Effector CD4-positive, alpha-beta T cell (primary cell): ENCODE measurements around the gene CCL16.
"Not testable (repeated sequence)": the region's sequence is repeated elsewhere in the genome, so short reads cannot be mapped to it uniquely, and the experiment has no call there.

ENCODE experiments used
- DNase-seq: peaks from one replicate; pipeline ENCODE4 v3.0.0-alpha.2; 2020
- total RNA-seq: gene quantifications from one replicate; lab custom pipeline; 2026; lab: John Stamatoyannopoulos, UW

The CCL16 gene
- 0.56 reads per million for total RNA-seq

DNA sequence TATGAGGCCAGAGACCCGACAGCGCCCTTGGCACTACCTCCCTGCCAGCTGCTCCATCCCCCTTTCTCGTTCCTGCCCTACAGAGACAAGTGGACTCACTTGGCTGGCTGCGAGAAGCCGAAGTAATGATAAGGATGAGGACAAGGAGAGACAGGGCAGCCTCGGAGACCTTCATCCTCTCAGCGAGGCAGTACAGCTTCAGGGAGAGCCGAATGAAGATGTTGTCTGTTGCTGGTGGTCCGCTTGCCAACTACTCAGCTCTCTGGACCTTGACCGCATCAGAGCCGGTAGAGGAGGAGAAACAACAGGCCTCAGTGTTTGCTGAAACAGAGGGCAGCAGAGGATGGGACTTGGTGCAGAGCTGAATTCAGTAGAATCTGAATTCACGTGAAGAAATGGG lies at the start of gene CCL16:
Gene CCL16, minus strand, starts transcription at position 252 of the 400 bp plus-strand sequence. Its CDS starts 77 bp downstream, at position 175.
- no peak for DNase-seq

GRCh38 chr17:36030956-36031355 lies 49.7 kb upstream of the CCL16 start:
- no peak for DNase-seq

GRCh38 chr17:36027761-36028160 lies 46.5 kb upstream of the CCL16 start:
- DNase-seq = no peak

DNA sequence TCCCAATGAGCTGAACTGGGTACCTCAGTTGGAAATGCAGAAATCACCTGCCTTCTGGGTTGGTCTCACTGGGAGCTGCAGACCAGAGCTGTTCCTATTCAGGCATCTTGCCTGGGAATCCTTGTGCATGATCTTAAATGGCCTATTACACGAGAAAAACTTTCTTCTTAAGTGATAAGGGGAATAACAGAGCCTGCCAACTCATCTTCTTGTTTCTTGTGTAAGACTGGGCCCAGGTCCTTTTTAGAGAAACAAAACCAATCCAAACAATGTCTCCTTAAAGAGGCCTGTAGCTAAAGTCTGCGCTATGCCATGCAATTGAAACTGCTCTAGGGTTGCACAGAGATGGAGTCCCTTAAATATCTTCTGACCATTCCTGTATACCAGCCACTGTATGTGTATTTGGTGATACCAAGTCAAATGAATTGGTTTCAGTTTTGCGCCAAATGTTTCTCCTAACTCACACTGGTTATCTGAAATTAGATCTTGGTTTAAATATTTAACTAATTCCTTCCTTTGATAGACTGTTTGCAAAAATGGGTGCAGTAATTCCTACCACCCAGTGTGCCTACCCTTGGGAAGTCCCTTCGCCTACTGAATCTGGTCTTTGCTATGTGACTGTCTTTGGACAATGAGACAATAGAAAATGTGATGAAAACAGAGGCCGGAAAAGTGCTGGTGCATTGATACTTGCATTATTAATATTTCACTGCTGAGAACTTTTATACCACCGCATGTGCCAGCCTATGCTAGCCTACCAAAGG lies 43.0 kb upstream of the CCL16 start:
- DNase-seq = no peak

DNA sequence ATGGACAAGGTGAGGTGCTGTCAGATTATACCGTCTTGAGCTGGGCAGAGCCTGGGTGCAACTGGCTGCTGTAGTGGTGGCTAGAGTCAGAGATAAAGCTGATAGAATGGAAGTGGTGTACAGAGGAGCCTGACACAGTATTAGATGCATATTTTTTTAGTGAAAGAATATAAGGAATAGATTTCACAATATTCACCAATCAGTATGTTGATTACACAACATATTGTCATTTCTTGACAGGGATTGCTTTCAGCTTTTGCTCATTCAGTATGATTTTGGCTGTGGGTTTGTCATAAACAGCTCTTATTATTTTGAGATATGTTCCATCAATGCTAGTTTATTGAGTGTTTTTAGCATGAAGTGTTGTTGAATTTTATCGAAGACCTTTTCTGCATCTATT lies 38.1 kb upstream of the CCL16 start:
- DNase-seq = no peak

DNA sequence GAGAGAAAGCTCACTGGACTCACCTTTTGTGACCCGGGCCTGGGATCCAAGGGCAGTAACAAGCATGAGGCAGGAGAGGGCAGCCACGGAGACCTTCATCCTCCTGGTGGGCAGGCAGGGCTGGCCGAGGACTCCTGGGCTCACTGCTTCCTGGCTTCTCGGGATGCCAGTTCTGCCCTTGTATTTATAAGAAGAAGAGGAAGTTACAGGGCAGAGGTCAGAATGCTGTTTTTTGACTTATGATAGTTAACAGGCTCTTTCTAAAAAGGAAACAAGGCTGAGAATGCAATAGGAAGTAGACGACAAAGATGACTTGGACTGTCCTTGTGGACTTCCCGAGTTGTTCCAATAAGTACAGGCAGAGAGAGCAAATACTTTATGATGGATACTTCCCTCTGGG lies 36.5 kb upstream of the CCL16 start, which contains the start of gene CCL23:
Gene CCL23, minus strand, starts transcription at position 174 of the 400 bp plus-strand sequence. Its CDS starts 75 bp downstream, at position 99.
- no peak for DNase-seq

- DNase-seq = no peak
Observed at GRCh38 chr17:36016555-36016954, 35.3 kb upstream of the CCL16 start.

GRCh38 chr17:36015895-36016294 lies 34.6 kb upstream of the CCL16 start:
- DNase-seq = not testable (repeated sequence)

- DNase-seq = no peak
Observed at GRCh38 chr17:36014946-36015345, 33.6 kb upstream of the CCL16 start.

- no peak for DNase-seq
Observed at GRCh38 chr17:36011201-36011600, 29.9 kb upstream of the CCL16 start.

GRCh38 chr17:36008998-36009665 lies 27.8 kb upstream of the CCL16 start:
- DNase-seq = no peak

DNA sequence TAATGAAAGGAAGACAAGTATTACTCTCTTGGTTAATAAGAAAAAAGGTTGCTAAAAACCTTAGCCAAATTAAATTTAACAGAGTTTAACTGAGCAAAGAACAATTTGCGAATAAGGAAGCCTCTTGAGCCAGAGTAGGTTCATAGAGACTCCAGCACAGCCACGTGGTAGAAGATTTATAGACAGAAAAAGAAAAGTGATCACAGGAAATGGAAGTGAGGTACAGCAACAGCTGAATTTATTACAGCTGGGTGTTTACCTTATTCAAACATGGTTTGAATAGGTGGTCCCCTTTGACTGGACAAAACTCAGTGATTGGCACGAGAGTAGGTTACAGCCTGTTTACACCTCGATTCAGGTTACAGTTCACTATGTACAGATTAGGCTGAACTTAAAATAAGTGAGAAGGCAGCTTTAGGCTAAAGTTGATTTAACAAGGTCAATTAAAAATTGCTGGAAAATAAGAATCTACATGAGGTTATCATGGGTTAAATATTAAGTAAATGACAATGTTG lies 23.4 kb upstream of the CCL16 start:
- DNase-seq = no peak

GRCh38 chr17:36002631-36003030 lies 21.3 kb upstream of the CCL16 start:
- no peak for DNase-seq

DNA sequence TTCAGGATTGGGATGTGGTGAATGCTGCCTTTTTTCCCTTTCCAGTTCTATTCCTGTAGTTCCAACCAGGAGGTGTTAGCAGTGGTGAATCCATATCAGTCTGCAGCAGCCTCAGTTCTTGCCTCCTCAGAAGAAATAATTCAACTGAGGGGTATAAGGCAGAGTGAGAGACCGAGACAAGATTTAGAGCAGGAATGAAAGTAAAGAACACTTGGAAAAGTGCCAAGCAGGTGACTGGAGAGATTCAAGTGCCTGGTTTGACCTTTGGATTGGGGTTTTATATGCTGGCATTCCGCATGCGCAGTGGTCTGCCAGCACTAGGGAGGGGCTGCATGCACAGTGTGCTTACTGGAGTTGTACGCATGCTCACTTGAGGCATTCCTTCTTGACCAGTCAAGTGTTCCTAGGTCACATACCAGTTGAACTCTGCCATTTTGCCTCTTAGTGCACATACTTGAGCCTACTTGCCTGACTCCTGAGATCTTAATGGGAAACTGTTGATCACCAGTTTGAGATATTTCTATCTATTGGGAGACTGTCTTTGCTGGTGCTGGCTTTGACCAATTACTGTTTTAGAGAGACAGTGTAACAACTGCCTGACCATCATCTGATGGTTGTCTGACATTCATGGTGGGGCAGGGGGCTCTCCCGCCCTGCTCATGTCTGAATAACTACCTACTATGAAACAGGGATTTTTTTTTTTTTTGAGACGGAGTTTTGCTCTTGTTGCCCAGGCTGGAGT lies 20.7 kb upstream of the CCL16 start:
- no peak for DNase-seq

GRCh38 chr17:36001110-36001771 lies 19.9 kb upstream of the CCL16 start, which contains the start of gene CCL15:
CCL15 (minus strand) TSS chr17:36001553; CDS start chr17:36001492, 61 bp downstream.
- DNase-seq = no peak

- DNase-seq = no peak
Observed at GRCh38 chr17:36000732-36001109, 19.4 kb upstream of the CCL16 start.

DNA sequence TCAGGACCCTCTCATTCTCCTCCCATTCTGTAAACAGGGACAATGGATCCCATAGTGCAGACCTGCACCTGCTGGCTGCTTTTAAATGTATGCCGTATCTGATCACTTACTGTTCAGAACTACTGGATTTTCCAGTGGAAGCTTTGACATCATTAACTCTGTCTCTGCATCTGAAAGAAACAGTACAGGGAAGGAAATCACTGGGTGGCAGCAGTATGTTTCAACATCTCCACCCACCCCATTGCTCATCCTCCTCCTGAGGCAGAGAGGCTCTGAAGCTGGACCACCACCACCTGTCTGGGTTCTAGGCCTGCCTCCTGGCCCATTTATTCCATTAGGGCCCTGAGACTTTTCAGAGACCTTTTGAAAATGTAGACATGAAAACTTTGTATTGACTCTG lies 17.5 kb upstream of the CCL16 start:
- DNase-seq = no peak

DNA sequence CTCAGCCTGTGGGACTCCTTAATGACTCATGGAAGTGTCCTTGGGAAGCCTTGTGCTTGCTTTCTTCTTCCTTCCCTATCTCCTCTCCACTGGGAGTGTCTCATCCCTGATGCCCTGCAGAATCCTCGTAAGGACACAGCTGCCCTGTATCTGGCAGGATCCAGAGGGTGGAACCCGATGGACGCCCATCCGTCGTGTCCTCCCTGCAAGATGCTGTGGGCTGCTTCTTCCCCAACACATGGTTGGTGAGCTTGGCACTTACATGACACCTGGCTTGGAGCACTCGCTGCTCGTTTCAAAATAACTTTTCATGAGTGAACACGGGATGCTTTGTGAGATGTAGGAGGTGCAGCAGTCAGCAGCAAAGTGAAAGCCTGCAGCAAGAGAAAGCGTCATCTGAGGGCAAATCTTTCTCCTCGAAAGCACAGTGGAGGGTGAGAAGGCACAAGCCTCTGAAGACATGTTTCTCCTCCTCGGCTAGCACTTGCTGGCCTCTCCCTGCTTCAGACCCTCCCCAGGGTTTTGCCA lies 16.8 kb upstream of the CCL16 start:
- DNase-seq = no peak

DNA sequence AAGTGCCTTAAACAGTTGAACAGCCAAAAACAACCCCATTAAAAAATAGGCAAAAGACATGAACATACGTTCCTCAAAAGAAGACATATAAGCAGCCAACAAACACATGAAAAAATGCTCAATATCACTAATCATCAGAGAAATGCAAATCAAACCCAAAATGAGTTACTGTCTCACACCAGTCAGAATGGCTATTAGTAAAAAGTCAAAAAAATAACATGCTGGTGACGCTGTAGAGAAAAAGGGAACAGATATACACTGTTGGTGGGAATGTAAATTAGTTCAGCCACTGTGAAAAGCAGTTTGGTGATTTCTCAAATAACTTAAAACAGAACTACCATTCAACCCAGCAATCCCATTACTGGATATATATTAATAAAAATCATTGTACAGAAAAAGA lies 14.0 kb upstream of the CCL16 start:
- DNase-seq = not testable (repeated sequence)

- DNase-seq = no peak
Observed at GRCh38 chr17:35991075-35991474, 9.8 kb upstream of the CCL16 start.

DNA sequence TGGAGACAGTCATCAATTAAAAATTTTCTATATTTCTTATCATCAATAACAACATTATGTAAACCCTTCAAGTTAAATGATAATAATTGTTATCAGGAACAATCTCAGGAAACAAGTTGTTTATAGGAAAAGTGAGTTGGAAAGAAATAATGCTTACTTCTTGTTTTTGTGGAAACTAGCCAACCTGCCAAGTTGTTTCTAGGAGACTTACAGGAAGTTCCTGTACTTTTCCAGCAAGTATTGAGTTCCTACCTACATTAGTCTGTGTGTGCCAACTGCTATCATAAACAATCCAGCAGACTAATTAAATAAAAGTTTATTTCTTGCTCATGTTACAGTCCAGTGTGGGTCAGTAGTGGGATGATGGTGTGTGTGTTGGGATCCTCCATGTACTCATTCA lies 6.9 kb upstream of the CCL16 start:
- DNase-seq = no peak

- DNase-seq = no peak
Observed at GRCh38 chr17:35986643-35987042, 5.3 kb upstream of the CCL16 start, which contains the start of gene CCL14. CCL14 (minus strand) TSS chr17:35986729; CDS start chr17:35986649, 80 bp downstream.
